GM12872 (cell line): ENCODE data around the gene MAP3K8.

ENCODE experiments used
- CTCF ChIP-seq: IDR thresholded peaks from 3 replicates; pipeline ENCODE4 v1.5.1; 2011; ENCODE audit warnings: low read depth, mild to moderate bottlenecking, low read length, moderate library complexity; ENCODE audit not compliant: insufficient read depth

The MAP3K8 gene

GRCh38 chr10:30434273-30435072 is 489 bp downstream of the MAP3K8 start:
- TF ChIP-seq CTCF: no peak

DNA sequence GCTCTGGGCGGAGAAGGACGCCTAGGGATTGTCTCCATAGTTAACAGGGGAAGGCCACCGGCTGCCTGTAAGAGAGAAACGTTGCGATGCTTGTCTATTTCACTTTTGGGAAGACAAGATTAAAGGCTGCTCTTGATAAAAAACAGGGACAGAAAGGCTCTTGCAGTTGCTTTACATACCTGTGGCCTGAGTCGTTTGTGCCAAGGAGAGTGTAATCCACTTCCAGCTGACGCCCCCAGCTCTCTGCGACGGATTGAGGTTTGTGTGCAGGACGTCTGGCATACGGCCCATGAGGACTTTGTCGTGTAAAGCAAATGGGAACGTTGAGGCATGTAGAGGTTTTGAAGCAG is 1.1 kb downstream of the MAP3K8 start:
- no peak for TF ChIP-seq CTCF

DNA sequence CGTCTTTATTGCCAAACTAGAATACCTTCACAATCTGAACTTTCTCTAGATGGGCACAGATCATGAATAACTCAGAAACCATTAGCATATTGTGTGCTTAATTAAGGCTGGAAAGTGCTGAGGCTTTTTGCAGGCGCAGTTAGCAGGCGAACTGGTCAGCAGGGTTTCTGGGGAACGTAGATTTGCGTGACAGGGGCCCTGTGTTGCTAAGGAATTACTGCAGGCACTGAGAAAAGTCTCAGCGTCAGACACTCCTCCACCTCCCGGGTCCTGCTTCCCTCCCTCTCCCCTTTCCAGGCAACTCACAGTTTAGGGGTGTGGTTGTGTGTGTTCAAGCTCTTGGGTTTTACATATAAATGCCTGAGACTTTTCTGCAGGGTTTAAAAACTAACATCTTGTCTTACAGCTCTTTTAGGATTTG is 2.2 kb downstream of the MAP3K8 start:
- TF ChIP-seq CTCF: no peak

DNA sequence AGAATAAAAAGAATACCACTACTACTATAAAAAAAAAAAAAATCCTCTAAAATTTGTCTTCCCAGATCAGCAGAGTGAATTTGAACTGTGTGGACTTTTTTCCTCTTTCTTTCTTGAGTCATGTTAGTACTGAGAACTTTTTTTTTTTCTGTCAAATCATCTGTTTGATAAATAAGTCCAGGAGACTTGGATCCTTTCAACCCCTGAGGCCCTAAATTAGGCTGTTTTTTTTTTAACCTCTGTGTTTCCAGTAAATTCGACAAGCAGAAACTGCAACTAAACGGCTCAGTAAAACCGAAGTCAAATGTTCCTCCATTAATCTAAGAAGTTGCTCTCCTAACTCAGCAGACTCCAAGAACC is 2.7 kb downstream of the MAP3K8 start:
- no peak for TF ChIP-seq CTCF

DNA sequence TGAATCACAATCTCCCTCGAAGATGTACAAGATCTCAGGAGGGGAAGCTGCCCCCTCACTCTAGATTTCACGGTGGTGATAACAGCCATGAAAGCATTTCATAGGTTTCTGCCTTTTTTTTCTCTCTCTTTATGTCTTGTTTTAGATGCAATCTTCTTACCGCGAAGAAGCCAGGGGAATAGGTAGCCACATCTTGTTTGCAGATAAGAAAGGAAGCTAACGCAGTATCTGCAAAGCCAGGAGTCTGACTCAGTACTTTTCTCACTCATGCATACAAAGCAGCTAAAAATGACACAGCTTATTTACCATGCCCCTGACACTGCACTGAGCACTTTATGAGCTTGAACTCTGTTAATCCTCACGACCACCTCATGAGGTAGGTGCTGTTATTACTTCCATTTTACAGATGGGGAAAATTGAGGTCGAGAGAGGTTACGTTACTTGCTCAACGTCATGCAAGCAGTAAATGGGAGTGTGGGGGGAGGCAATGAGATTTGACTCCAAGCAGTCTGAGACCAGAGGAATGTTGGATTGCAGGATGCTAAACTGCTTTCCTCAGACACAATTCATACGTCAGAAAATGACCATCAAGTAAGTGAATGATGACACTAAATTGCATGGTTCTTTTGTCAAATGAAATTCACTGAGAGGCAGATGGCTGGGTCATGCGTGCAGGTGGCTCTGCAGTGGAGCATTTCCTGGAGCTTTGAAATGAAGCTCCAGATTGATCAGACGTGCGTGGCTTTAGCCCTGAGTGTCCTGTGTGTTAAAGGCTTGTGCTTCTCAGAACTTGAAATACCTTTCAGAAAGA is 3.3 kb downstream of the MAP3K8 start:
- no peak for TF ChIP-seq CTCF

- no peak for TF ChIP-seq CTCF
Observed at GRCh38 chr10:30438021-30438850, 4.3 kb downstream of the MAP3K8 start.

- TF ChIP-seq CTCF: no peak
Observed at GRCh38 chr10:30439931-30440330, 5.9 kb downstream of the MAP3K8 start.
